ENCODE measurements around the gene ST8SIA1.

DNA sequence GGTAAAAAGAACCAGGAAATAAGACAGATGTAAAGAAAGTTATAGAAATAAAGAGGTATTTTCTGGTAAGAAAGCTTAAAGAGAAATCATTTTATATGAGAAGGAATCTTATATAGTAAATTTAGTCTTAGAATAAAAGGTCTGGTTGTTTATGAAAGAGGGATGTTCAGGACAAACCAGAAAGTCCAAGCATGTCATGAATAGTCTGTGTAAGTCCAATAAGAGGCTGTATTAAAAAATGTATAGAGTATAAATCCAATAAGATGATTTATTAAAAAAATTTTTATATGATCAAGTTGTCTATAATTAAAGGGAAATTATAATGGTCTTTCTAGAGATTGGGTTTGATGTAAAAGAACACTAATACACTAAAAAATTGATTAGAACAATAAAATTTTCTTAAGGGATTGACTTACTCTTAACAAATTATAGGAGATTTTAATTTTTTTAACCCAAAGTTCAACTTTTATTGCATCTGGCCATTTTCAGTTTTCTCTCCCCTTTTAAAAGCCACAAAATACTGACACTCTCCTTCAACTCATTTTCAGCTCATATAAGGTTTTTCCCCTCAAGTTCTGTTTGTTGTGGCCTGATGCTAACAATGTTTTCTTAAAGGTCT, 35.1 kb downstream of the ST8SIA1 start:
- TF ChIP-seq POLR2AphosphoS5 (IDR thresholded peaks at IDR 0.05) (no peak), POLR2A (IDR thresholded peaks at IDR 0.05) (no peak)
- TF ChIP-seq, protein P1, sequence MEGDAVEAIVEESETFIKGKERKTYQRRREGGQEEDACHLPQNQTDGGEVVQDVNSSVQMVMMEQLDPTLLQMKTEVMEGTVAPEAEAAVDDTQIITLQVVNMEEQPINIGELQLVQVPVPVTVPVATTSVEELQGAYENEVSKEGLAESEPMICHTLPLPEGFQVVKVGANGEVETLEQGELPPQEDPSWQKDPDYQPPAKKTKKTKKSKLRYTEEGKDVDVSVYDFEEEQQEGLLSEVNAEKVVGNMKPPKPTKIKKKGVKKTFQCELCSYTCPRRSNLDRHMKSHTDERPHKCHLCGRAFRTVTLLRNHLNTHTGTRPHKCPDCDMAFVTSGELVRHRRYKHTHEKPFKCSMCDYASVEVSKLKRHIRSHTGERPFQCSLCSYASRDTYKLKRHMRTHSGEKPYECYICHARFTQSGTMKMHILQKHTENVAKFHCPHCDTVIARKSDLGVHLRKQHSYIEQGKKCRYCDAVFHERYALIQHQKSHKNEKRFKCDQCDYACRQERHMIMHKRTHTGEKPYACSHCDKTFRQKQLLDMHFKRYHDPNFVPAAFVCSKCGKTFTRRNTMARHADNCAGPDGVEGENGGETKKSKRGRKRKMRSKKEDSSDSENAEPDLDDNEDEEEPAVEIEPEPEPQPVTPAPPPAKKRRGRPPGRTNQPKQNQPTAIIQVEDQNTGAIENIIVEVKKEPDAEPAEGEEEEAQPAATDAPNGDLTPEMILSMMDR (IDR thresholded peaks at IDR 0.05) = no peak

Measured in suprapubic skin (tissue), 4 donors.